ENCODE data around the gene PLOD2. TPM values are rescaled to one million over a fixed set of nuclear protein-coding genes. Genes with fewer than 3 reads are reported as not detected.

Gene PLOD2
- total RNA-seq, 3 donors from 2014 or later: 92.9 to 113 (median 101) TPM

DNA sequence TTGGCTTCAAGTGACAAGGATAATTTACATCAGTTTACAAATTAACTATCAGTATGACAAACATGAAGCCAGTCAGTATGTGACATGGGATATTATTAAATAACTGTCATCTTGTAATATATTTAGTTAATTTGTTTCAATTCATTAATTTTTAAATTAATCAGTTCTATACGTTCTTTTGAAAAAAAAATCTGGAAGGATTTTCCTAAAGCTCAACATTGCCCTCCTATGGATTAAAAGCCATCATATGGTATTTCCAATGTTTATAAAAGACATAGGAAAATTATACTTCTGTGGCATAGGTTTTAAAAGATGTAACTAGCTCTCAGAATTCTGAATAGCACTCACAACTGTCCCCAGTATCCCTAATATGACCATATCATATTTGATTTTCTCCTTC is 134.4 kb downstream of the PLOD2 start:
- H3K9me3 ChIP-seq: no peaks in the 10 kb centered on the region
- ATAC-seq (no peak), DNase-seq (no peak)
- H3K4me1 ChIP-seq (ENCODE audit: low read depth): no peaks in the 10 kb centered on the region
- no peaks in the 10 kb centered on the region for H3K36me3 ChIP-seq (ENCODE audit: low read depth)
- intact Hi-C loops (cut with DNase I, micrococcal nuclease): no loop called here
- no peak overlapping the region for H3K4me3 ChIP-seq
- TF ChIP-seq, protein P1, sequence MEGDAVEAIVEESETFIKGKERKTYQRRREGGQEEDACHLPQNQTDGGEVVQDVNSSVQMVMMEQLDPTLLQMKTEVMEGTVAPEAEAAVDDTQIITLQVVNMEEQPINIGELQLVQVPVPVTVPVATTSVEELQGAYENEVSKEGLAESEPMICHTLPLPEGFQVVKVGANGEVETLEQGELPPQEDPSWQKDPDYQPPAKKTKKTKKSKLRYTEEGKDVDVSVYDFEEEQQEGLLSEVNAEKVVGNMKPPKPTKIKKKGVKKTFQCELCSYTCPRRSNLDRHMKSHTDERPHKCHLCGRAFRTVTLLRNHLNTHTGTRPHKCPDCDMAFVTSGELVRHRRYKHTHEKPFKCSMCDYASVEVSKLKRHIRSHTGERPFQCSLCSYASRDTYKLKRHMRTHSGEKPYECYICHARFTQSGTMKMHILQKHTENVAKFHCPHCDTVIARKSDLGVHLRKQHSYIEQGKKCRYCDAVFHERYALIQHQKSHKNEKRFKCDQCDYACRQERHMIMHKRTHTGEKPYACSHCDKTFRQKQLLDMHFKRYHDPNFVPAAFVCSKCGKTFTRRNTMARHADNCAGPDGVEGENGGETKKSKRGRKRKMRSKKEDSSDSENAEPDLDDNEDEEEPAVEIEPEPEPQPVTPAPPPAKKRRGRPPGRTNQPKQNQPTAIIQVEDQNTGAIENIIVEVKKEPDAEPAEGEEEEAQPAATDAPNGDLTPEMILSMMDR (IDR thresholded peaks at IDR 0.05): no peak

DNA sequence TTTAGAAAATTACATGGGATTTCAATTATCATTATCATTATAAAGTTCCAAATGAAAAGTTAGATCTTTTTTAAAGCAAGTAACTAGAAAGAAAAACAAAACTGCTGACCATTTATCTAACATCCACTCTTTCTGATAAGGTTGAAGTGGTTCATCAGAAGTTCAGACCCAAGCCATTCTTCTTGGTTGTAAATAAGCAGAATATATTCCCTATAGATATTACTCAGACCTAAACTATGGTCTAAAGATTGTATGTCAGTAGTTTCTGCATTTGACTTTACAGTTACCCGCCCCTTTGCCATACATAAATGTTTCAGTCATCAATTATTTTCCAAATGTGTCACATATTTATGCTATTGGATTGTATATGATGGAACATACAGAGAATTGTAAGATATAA is 136.7 kb downstream of the PLOD2 start:
- ATAC-seq (no peak), DNase-seq (no peak)
- intact Hi-C loops (cut with DNase I, micrococcal nuclease): no loop called here
- H3K36me3 ChIP-seq (ENCODE audit: low read depth): no peaks in the 10 kb centered on the region
- H3K4me1 ChIP-seq (ENCODE audit: low read depth): no peaks in the 10 kb centered on the region
- TF ChIP-seq, protein P1 (IDR thresholded peaks at IDR 0.05): no peak
- H3K9me3 ChIP-seq: no peaks in the 10 kb centered on the region
- no peak overlapping the region for H3K4me3 ChIP-seq

DNA sequence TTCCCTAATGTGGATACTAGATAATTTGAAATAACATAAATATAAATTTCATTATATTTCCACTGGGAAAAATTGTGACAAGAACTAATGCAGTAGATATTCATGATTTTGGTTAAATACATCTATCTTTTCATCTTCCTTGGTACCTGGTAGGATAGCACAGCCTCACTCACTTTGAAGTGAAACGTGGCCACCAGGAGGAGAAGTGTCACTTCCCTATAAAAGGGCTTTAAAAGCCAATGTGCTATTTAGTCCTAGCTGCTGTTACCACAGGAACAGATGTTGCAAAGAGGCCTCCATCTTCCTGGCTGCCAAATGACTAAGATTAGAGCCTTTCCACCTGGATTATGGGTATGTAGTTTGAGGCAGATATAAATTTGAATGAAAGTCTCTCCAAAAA is 140.0 kb downstream of the PLOD2 start:
- Histone ChIP-seq H3K4me1 (ENCODE audit: low read depth) (no peaks in the 10 kb centered on the region), H3K36me3 (ENCODE audit: low read depth) (no peaks in the 10 kb centered on the region), H3K4me3 (no peak overlapping the region), H3K9me3 (no peaks in the 10 kb centered on the region)
- intact Hi-C loops (cut with DNase I, micrococcal nuclease): no loop called here
- no peak for ATAC-seq
- no peak for DNase-seq
- TF ChIP-seq, protein P1 (IDR thresholded peaks at IDR 0.05): no peak

DNA sequence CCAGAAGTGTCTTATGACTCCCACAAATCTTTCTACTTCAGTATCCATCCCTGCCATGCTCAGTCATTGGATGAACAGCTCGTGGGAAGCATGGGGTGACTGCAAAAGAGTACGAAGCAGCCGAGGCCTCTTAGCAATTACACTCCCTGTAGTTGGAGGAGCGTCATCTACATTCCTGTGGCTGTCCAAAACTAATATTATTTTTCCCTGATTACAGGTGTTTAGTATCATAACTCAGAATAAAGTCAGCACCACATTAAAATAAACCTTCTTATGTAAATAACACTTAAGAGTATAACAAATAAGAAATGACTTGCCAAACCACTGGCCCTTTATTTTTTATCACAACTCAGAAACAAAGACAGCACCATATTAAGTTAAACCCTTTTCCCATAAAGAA is 141.5 kb downstream of the PLOD2 start:
- Histone ChIP-seq H3K4me1 (ENCODE audit: low read depth) (no peaks in the 10 kb centered on the region), H3K4me3 (no peak overlapping the region), H3K36me3 (ENCODE audit: low read depth) (no peaks in the 10 kb centered on the region), H3K9me3 (no peaks in the 10 kb centered on the region)
- ATAC-seq (no peak), DNase-seq (no peak)
- TF ChIP-seq, protein P1 (IDR thresholded peaks at IDR 0.05): no peak
- intact Hi-C loops (cut with DNase I, micrococcal nuclease): no loop called here

Other genes with a start within 250 kb of the PLOD2 start
- gene PLSCR4, start 89.9 kb upstream of the PLOD2 start, total RNA-seq: 10 to 100 TPM; 45.3 to 72.7 (median 64.0) TPM

All from mucosa of descending colon (tissue), 3 donors.